Measurements from ENCODE around the gene SERPINB6.
A peak's percentile ranks its signal among the peaks of the same experiment; 100 is the strongest.

The SERPINB6 gene

DNA sequence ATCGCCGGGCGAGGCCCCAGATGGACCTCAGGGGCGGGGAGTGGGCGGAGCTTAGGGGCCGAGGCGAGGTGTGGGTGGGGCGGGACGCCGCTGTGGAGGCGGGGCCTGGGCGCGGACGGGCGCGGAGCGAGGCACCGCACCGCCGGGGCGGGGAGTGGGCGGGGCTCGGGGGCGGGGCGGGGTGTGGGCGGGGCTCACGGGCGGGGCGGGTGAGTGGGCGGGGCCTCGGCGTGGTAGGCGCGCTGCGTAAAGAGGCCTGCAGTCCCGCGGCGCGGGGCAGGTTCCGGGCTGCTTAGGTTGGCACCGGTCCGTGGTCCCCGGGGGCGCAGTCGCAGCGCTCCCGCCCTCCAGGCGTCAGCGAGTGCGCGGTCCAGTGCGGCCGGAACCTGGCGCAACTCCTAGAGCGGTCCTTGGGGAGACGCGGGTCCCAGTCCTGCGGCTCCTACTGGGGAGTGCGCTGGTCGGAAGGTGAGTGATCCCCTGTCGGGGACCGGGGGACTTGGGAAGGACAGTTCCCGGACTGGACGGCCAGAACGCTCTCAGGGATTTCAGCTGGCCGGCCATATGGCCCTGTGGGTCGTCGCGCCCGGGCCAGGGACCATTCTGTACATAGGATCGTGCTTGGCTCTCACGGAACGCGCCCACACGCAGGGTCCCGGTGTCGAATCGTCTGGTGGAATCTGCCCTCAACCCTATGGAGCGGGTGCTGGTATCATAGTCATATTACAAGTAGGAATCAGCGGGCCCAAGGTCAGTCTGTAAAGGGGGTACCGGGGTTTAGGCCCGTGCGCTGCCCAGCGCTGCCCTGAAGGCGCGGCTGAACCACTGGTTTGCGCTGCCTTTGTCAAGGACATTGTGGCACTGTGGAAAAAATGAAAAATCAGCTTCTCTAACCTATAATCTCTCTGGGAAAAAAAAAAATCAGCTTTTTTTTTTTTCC lies 28.5 kb upstream of the SERPINB6 start, which contains the start of gene NQO2:
NQO2 (plus strand) TSS at position 277 of the 940 bp plus-strand sequence. CDS start 6,659 bp downstream, outside the sequence.
- peak; percentile 91 for DNase-seq (ENCODE audit: low read depth)

DNA sequence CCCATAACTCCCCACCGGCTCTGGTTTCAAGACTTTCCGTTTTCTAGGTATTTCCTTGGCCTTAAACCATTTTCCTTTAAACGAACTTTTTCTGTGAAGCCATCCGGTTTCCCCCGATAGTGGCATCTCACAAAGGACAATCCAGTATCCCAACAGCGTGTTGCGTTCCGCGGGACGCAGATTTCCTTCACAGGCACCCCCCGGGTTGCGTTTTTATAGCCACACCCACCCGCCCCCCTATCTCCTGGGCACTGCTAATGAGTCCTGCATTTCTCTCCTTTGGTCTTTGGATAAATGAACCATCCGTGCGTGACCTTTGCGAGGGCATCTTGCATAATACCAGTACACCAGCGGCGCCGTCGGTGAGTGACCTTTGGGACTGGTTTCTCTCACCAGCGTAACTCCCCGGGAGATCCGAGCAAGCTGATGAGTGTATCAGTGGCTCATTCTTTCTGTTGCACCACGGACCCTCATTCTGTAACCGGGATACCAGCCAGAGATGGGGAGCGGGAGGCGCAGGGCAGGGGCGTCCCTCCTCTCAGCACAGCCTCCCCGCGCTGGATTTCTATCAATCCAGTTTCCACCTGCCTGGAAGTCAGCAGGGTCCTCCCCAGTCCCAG lies 27.7 kb upstream of the SERPINB6 start:
- DNase-seq (ENCODE audit: low read depth): peak; percentile 27

DNA sequence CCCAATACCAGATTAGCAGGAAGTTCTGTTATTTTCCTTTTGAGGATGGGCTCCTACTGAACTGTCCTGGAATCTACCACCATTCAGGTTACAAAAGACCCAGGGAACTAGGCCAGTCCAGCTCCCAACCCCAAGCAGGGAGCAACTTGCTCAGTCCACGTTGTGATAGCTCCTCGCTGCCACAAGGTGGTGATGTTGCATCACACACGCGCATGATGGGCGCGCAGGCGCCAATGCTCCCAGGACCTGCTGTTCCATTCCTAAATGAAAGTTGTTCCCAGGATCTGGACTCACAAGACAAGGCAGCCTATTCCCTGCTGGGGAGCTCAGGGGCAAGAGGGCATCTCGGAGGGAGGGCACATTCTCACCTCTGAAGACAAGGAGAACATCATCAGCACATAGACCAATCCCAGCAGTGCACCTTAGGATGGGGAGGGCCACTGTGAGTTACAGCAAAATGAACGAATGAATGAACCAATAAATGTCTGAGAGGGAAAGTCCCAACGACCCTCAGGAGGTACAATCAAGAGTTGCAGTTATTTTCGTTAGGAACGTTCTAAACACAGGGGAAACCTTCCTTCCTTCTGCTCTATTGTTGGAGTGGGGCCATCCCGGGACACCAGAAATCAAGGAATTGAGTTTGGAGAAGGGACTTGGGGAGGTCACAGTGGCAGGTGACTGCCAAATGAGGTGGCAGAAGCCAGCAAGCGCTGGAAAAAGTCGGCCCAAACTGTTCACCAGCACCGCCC lies 27.1 kb upstream of the SERPINB6 start:
- peak; percentile 38 for DNase-seq (ENCODE audit: low read depth)

DNA sequence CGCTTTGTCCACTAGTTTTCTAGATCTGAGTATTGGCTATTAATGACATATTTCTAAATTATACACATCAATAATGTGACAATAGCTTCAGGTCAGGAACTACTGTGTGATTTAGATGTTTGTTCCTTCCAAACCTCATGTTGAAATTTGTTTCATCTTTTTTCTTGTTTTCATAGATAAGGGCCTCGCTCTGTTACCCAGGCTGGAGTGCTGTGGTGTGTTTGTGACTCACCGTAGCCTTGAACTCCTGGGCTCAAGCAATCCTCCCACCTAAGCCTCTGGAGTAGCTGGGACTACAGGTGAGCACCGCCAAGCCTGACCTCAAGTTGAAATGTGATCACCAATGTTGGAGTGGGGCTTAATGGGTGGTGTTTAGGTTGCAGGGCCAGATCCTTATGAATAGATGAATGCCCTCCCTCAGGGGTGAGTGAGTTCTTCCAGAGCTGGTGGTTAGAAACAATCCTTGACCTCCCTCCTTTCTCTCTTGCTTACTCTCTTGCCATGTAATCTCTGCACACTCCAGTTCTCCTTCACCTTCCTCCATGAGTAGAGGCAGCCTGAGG lies 22.5 kb upstream of the SERPINB6 start:
- DNase-seq (ENCODE audit: low read depth): no peak

DNA sequence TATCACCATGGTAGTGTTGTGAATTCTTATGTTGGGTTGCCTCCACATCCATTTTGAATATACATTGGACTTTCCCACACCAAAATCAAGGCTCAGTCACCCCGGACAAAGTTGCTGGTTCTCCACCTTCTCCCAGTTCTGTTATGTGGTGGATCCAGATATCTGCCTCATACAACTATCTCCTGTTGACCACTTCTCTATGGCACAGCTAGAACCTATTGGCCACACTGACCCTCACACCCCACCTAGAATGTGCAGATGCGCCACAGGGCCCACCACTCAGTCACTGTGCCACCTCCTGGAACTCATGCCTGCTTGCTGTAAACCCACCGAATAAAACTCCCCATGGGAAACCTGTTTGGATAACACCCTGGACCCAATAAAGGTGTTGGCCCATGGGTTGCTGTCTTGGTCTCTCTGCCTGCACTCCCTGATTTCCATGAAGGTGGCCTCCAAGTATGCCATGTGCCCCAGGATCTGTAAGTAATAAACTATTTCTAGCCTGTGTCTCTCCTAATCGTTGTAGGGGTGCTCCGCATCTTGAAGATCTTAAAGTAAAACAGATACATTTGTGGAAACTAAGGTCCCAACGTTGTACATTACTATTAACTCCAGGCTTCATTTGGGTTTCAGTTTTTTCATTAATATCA lies 21.1 kb upstream of the SERPINB6 start:
- DNase-seq (ENCODE audit: low read depth): no peak

DNA sequence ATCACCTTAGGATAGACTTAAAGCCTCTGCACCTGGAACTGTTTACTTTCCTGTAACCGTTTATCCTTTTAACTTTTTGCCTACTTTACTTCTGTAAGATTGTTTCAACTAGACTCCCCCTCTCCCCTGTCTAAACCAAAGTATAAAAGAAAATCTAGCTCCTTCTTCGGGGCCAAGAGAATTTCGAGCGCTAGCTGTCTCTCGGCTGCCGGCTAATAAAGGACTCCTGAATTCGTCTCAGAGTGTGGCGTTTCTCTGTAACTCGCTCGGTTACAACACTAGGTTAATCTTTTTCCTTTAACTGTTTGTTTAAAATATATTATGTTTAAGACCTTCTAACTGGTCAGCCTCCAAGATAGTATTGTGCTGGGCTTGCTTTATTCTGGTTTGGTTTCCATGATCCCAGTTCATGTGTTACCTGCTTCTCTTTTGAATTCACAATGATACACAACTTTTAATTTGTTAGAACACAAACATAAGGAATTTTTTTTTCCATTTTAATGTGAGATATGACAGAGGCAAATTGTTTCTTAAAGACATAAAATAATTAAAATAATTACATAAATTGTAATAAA lies 19.7 kb upstream of the SERPINB6 start:
- DNase-seq (ENCODE audit: low read depth): no peak

DNA sequence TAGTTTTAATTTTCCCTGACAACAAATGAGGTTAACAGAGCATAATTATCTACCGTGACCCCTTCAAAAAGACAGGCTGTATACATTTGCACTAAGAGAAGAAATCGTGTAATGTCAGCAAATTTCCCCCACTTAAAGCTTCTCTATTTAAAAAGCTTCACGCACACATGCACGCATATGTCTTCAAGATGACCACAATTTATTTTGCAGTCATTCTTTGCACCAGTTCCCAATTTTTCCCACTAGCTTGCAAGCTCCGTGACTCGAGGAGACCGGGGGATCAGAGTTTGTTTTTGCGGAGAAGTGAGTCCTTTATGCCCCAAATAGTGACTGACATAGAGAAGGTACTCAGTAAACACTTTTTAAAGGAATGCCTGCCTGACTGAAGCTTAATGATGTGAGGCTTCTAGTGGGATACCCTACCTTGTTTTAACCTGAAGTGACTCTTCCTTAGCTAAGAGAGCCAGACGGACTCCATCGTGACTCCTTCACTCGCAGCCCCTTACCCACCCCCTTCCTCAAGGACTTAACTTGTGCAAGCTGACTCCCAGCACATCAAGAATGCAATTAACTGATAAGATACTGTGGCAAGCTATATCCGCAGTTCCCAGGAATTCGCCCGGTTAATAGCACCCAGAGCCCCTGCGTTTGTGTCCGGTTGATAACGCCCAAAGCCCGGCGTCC lies 19.0 kb upstream of the SERPINB6 start:
- DNase-seq (ENCODE audit: low read depth): peak; percentile 4

DNA sequence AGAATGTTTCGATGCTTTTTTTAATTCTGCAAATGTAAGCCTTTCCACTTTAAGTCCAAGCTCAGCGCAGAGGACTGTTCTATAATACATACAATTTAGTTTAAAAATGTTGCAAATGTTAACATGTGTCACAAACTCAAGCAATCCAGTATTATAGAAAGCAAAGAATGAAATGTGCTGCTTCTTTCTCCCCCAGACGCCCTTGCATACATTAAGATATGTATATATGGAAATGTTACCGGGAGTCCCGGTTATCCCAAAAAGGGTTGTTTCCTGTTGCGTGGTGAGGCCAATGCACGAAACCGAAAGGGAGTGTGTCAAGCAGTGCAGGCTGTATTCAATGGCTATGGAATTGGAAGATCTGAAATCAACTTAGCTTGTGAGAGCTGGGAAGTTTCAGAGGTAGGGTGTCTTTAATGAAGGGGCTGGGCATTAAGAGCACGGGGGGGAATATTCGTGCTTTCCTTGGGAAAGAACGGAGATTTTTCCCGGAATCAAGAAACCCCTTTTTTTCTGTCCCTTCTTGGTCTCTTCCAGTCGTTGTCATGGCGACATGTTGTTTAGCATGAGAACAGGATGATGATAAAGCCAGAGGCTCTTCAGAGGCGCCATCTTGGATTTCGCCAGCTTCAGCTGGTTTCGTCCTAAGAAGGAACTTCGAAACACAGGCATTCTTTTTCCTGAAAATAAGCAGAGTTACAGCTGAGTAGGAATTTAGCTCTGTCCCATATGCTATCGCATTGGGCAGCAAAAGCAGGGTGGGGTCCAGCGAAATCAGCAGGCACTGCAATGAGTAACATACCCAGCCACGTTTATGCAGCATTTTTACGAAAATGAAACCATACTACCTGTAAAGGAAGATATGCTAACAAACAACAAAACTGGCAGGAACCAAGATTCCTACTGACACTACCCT lies 18.2 kb upstream of the SERPINB6 start:
- DNase-seq (ENCODE audit: low read depth): peak; percentile 62

DNA sequence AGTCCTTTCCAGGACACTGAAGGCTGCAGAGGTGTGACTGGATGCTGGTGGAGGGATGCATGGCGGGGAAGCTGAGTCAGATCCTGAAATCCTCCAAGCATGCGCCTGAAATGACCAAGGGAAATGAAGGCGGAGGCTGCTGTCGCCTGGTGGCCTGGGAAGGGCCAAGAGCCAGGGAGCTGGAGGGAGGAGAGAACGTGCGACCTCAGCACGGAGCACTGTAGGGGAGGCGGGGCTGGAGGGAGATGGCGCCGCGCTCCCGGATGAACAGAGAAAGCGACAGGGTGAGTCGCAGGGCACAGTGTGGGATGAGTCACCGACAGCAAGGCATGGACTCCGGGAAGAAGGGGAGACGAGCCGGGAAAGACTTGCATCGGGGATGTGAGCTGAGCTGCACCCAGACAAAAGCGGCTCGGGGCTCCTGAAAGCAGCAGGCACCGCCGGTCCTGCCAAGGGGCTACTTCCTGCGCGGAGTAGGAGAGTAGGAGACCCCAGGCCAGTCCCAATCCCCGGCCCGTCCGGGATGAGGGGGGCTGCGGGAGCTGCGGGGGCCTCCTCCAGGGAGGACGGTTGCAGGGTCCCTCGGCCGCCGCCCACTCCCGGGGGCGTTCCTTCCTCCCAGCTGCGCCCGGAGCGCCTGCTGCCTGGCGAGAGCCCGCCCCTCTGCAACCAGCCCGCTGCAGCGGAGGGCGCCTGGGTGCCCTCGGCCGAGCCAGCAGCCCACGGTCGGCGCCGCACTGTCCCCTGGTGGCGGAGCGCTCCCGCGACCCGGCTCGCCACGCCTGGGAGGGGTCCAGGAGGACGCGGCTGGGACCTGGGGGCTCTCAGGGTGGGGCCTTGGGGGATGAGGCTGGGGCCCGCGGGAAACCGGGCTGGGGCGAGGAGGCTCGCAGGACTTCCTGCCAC lies 17.3 kb upstream of the SERPINB6 start:
- DNase-seq (ENCODE audit: low read depth): peak; percentile 83

DNA sequence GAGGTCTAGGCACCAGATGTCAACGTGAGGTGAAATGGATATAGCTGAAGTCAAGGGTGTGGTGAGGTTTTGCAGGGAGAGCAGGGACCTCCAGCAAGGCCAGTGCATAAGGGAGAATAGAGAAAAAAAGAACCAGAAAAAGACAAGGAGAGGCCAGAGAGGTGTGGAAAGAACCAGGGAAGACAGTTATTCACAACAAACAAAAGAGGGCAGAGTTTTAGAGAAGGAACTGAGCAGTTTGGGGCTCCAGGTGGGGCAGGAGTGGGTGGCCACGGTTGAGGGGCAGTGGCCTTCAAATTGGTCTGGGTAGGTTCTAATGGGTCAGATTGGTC lies 16.7 kb upstream of the SERPINB6 start:
- DNase-seq (ENCODE audit: low read depth): no peak

DNA sequence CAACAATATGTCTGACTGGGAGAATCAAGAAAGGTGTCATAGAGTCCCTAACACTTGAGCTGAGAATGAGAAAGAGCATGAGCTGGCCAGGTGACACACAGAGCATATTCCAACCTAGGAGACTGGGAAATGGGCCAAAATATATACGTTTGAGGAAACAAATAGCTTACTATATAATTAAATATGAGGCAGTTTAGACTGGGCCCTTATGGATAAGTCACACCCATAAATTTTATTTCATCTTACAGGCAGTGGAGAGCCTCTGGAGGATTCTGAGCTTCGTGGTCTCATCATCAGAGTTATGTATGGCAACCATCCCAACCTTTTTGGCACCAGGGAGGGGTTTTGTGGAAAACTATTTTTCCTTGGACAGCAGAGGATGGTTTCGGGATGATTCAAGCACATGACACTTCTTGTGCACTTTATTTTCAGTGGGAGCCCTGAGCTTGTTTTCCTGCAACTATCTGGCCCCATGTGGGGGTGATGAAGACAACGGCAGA lies 15.4 kb upstream of the SERPINB6 start:
- no peak for DNase-seq (ENCODE audit: low read depth)

DNA sequence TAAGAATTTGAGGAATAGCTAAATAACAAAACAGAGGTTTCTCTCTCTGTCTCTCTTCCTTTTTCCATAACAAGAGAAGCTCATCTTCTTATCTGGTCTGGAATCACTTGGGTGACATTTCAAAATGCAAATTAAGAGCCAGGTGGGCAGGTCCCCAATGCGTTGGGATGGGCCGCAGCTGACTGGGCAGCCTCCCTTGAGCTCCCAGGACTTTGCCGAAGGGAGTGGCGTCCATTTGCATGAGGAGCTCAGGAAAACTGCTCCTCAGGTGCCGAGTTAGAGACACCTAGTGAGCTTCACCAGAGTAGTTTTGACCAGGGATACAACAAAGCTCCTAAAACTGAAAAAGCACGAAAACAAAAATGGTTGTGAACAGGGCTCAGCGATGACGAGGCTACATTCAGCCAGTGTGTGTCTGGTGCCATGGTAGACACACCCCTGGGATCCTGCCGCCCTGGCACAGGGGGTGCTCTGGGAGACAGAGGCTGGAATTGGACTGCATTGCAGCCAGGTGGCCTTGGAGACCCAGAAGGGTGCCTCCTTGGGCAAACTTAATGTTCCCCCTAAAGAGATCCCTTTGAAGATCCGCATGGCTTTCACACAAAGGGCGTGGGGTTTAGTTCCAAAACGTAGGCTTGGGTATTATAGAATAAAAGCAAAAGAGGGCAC lies 13.5 kb upstream of the SERPINB6 start:
- DNase-seq (ENCODE audit: low read depth): no peak

DNA sequence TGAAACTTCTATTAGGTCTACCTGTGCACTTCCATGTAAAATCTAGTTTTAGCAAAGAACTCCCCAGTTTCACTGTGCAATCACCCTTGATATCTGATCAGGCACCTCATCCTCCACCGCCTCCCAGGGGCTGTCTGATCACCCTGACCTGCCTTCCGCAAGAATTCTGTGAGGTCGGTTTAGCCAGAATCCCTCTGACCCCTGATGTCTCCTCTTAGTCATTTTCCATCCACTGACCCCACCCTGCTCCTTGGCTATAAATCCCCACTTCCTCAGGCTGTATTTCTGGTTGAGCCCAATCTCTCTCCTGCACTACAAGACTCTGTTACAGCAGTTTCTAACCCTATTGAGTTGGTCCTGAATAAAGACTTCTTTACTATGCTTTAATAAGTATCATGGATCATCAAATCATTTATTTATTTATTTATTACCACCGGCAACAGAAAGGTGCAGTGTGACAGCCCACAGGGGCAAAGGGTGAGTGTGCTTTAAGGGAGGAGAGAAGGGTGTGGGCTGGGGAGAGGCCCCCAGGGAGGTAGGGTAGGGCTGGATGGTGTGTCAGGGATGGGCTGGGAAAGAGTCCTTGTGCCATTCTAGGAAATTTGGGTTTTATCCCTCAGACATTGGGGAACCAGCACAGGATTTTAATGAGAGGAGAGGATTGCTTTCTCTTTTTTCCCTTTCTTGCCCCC lies 11.2 kb upstream of the SERPINB6 start:
- no peak for DNase-seq (ENCODE audit: low read depth)

DNA sequence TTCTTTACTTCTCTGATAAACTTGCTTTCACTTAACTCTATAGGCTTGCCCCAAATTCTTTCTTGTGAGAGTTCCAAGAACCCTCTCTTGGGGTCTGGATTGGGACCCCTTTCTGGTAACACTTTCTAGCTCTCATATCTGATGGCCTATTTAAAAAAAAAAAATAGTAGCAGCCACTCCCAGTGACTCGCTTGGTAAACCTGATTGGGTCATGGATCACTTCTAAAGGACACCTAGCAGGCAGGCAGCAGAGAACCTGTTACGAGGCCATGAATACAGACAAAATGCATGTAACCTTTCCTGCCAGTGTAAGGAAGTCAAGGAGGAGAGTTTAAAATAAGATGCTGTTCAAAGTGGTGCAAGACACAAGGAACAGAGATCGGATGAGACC lies 9.1 kb upstream of the SERPINB6 start:
- no peak for DNase-seq (ENCODE audit: low read depth)

DNA sequence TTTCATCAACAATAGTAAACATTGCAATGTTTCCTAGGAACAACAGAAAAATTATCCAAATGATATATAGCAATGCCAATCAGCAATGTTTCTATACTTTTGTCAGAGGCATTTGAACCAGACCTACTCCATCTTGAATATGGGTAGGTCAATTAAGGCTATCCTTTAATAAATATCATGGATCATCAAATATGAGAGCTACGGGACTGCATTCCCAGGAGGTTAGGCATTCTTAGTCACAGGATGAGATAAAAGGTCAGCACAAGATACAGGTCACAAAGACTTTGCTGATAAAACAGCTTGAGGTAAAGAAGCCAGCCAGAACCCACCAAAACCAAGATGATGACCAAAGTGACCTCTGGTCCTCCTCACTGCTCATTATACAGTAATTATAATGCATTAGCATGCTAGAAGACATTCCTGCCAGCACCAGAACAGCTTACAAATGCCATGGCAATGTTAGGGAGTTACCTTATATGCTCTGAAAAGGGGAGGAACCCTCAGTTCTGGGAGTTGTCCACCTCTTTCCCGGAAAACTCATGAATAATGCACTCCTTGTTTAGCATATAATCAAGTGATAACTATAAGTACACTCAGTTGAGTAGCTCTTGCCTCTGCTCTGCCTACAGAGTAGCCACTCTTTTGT lies 8.6 kb upstream of the SERPINB6 start:
- DNase-seq (ENCODE audit: low read depth): no peak

DNA sequence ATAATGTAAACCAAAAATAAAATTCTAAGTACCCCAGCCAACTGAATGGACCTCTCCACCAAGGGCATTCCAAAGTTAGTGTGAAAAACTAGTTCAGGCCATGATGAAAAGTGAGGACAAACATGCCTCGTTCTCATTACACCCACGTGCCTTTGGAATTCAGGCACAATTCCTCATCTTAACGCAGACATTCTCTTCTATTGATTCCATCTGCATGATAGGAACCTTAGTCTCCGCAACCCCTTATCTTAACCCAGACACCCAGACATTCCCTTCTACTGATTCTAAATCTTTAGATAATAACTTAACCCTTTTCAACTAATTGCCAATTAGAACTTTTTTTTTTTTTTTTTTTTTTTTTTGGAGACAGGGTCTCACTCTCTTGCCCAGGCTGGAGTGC lies 7.6 kb upstream of the SERPINB6 start:
- no peak for DNase-seq (ENCODE audit: low read depth)

Measured in activated T-cell treated with anti-CD3 and anti-CD28 coated beads for 48 hours (primary cell).